Stimulated activated naive B cell treated with anti-CD40 and anti-IgM and Interleukin-4, amounts not matched to agents 10 μg/mL and 1 μg/mL and 100 μg/mL, for 72 hours (primary cell): ENCODE measurements around the gene B4GALT5.
A peak's percentile ranks its signal among the peaks of the same experiment; 100 is the strongest.
"Not testable (repeated sequence)": the region's sequence is repeated elsewhere in the genome, so short reads cannot be mapped to it uniquely, and the experiment has no call there.

Source experiments
- ATAC-seq, 2 donors: fragments of 150-1000 bp; cut with Tn5 transposase; replicated peaks; 2 replicates each; pipeline ENCODE4 v1.10.0; 2021; ENCODE audit warnings: moderate library complexity in 1 of 2
- DNase-seq: peaks from one replicate; pipeline ENCODE4 v3.0.0; 2021
- H3K27ac Mint-ChIP-seq: one replicate; pipeline ENCODE4 v1.8.0; 2022; ENCODE audit warnings: mild to moderate bottlenecking, mixed read lengths
- H3K27me3 Mint-ChIP-seq, 2 donors: one replicate each; pipeline ENCODE4 v1.8.0; 2022; ENCODE audit warnings: mixed read lengths in 2 of 2
- H3K36me3 Mint-ChIP-seq, 2 donors: one replicate each; pipeline ENCODE4 v1.8.0; 2022; ENCODE audit warnings: mixed read lengths in 2 of 2, mild to moderate bottlenecking in 1 of 2
- H3K4me1 Mint-ChIP-seq, 2 donors: one replicate each; pipeline ENCODE4 v1.8.0; 2022; ENCODE audit warnings: mixed read lengths in 2 of 2, mild to moderate bottlenecking in 1 of 2
- H3K4me3 Mint-ChIP-seq, 2 donors: one replicate each; pipeline ENCODE4 v1.8.0; 2022; ENCODE audit warnings: mild to moderate bottlenecking in 2 of 2, mixed read lengths in 2 of 2, moderate library complexity in 1 of 2
- H3K9me3 Mint-ChIP-seq, 2 donors: one replicate each; pipeline ENCODE4 v1.8.0; 2022; ENCODE audit warnings: mixed read lengths in 2 of 2, mild to moderate bottlenecking in 1 of 2

B4GALT5 gene

DNA sequence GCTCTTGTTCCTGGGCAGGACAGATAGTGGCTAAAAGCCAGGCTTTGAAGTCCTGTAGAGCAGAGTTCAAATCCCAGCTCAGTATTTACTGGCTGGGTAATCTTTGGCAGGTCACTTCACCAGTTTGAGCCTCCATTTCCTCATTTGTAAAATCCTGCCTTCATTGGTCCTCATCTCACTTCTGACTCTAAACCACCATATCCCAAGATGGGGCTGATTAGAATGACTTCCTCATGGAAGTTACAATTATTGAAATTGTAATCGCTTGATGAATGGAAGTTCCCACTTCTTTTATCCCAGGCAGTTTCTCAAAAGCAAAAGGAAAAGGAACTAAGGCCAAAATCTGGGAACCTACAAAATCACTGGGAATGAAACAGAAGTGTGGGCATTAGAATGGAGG lies 35.9 kb upstream of the B4GALT5 start:
- peaks cover 4 to 7% of the 10 kb centered on the region in 2 donors for H3K27me3 Mint-ChIP-seq
- ATAC-seq, result no peak
- H3K36me3 Mint-ChIP-seq, result no peaks in the 10 kb centered on the region
- H3K4me3 Mint-ChIP-seq, result no peak overlapping the region
- no peak for DNase-seq
- H3K27ac Mint-ChIP-seq, result no peak overlapping the region
- H3K4me1 Mint-ChIP-seq, result peaks cover 13 to 23% of the 10 kb centered on the region in 2 donors
- no peaks in the 10 kb centered on the region for H3K9me3 Mint-ChIP-seq

DNA sequence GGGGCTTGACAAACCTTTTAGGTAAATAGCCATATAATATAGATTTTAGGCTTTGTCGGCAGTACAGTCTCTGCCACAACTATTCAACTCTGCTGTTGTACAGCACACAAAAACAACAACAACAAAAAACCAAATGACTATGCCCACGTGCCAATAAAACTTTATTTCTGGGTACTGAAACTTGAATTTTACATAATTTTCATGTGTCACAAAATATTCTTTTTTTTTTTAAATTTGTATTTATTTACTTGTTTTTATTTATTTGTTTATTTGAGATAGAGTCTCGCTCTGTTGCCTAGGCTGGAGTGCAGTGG lies 34.8 kb upstream of the B4GALT5 start:
- Mint-ChIP-seq H3K27me3 (peaks cover 0 to 4% of the 10 kb centered on the region in 2 donors), H3K27ac (no peak overlapping the region), H3K4me3 (no peak overlapping the region)

DNA sequence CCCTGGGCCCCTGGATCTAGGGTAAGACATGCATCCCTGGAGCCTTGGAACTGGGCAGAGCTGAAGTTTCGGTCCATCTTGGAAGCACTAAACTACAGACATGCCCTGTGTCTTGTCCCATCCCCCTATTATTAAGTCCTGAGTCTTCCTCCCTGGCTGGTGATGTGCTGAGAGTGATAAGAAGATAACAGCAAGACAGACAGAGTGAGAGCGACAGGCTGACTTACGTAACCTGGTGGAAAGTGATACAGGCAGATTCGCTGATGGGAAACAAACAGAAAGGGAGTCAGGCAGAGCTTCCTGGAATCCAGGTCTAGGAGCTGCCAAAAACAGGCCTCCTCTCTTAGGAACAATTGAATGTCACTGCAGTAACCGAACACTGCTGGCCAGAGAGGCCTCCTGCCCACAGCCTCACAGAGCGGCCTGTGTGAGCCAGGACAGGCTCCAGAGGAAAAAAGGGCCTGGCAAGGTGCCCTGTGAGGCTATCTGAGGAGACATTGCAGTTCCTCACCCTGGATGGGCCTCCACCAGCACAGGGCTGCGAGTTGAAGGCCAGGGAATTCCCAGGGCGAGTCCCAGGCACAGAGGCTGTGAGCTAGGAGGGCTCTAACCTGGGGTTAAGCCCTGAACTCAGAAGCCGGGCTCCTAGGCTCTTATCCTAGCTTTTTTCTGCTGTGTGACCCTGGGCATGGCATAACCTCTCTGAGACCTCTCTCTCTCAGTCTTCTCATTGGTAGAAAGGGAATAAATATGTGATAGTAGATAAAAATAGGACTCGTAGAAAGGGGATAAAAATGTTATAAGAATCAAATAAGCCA lies 34.2 kb upstream of the B4GALT5 start:
- Mint-ChIP-seq H3K36me3 (no peaks in the 10 kb centered on the region), H3K9me3 (no peaks in the 10 kb centered on the region), H3K4me1 (peaks cover 13 to 23% of the 10 kb centered on the region in 2 donors), H3K27ac (no peak overlapping the region), H3K4me3 (no peak overlapping the region), H3K27me3 (peaks cover 0 to 4% of the 10 kb centered on the region in 2 donors)
- no peak for DNase-seq
- ATAC-seq, result peak in 1 of 2 donors; percentile 59

More for the DNA sequence above, 34.8 kb upstream of the B4GALT5 start:
- DNase-seq, result no peak
- Mint-ChIP-seq H3K36me3 (no peaks in the 10 kb centered on the region), H3K4me1 (peaks cover 13 to 23% of the 10 kb centered on the region in 2 donors), H3K9me3 (no peaks in the 10 kb centered on the region)
- ATAC-seq, result no peak

DNA sequence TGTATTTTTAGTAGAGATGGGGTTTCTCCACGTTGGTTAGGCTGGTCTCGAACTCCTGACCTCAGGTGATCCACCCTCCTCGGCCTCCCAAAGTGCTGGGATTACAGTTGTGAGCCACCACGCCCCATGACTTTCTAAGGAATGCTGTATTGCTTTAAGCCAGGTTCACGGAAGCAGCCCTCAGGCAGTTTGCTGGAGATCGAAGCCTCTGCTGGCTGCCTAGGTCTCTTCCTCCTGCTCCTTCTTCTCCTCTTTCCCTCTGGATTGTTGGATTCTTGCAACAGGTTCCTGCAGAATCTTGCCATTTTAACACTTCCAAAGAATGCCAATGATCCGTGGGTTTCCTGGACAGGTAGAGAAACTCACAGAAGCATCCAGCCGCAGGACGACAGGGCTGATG lies 29.3 kb upstream of the B4GALT5 start:
- no peaks in the 10 kb centered on the region for H3K9me3 Mint-ChIP-seq
- ATAC-seq (no peak), DNase-seq (no peak)
- no peak overlapping the region for H3K27ac Mint-ChIP-seq
- H3K4me3 Mint-ChIP-seq, result no peak overlapping the region
- peaks cover 4 to 10% of the 10 kb centered on the region in 2 donors for H3K4me1 Mint-ChIP-seq
- peaks cover 4 to 5% of the 10 kb centered on the region in 2 donors for H3K27me3 Mint-ChIP-seq
- H3K36me3 Mint-ChIP-seq, result no peaks in the 10 kb centered on the region

DNA sequence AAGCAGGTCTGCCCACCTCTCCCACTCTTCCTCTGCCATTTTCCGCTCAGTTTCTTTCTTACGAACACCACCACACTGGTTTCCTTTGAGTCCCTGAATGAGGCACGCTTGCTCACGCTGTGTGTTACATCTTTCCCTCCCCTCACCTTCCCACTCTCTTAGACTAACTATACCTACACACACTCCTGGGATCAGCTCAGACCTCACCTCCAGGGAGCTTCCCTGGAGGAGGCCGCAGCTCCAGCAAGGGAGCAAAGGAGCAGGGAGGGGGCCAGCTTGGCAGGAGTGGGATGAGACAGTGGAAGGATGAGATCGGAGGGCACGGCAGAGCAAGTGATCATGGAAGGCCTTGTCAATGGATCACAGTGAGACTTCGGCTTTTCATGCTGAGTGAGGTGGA lies 28.3 kb upstream of the B4GALT5 start:
- ATAC-seq (no peak), DNase-seq (no peak)
- H3K27ac Mint-ChIP-seq, result no peak overlapping the region
- H3K36me3 Mint-ChIP-seq, result no peaks in the 10 kb centered on the region
- H3K9me3 Mint-ChIP-seq, result no peaks in the 10 kb centered on the region
- no peak overlapping the region for H3K4me3 Mint-ChIP-seq
- peaks cover 5 to 15% of the 10 kb centered on the region in 2 donors for H3K4me1 Mint-ChIP-seq
- H3K27me3 Mint-ChIP-seq, result peaks cover 4 to 5% of the 10 kb centered on the region in 2 donors

DNA sequence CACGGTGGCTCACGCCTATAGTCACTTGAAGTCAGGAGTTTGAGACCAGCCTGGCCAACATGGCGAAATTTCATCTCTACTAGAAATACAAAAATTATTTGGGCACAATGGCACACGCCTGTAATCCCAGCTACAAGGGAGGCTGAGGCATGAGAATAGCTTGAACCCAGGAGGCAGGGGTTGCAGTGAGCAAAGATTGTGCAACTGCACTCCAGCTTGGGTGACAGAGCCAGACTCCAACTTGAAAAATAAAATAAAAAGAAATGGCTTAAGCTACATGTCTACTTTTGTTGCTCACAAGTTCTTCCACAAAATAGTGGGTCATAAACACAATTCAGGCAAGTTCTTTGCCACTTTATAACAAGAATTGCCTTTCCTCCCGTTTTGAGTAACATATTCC lies 27.1 kb upstream of the B4GALT5 start:
- Mint-ChIP-seq H3K4me1 (peaks cover 6 to 13% of the 10 kb centered on the region in 2 donors), H3K9me3 (no peaks in the 10 kb centered on the region), H3K36me3 (no peaks in the 10 kb centered on the region), H3K27ac (no peak overlapping the region), H3K27me3 (peaks cover 4 to 5% of the 10 kb centered on the region in 2 donors), H3K4me3 (no peak overlapping the region)
- ATAC-seq (no peak), DNase-seq (no peak)

DNA sequence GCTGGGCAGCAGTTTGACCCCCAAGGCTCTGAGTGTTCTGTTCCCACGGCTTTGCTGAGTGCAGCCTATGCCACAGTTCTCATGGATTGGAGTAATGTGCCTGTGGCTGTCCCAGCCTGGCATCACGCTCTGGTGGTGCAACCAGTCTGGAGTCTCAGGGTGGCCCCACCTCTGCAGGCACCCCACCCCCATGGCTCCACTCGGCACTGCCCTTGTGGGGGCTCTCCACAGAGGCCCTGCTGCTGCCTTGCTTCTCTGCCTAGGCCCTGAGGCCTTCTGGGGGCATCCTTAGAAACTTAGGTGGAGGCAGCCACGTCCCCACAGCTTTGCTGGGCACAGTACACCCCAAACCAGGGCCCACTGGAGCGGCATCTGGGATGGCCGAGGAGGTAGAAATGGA lies 25.4 kb upstream of the B4GALT5 start:
- Mint-ChIP-seq H3K4me1 (peaks cover 6 to 19% of the 10 kb centered on the region in 2 donors), H3K4me3 (no peak overlapping the region), H3K27me3 (peaks cover 4 to 5% of the 10 kb centered on the region in 2 donors), H3K27ac (no peak overlapping the region), H3K36me3 (no peaks in the 10 kb centered on the region), H3K9me3 (no peaks in the 10 kb centered on the region)
- DNase-seq (no peak), ATAC-seq (no peak)

DNA sequence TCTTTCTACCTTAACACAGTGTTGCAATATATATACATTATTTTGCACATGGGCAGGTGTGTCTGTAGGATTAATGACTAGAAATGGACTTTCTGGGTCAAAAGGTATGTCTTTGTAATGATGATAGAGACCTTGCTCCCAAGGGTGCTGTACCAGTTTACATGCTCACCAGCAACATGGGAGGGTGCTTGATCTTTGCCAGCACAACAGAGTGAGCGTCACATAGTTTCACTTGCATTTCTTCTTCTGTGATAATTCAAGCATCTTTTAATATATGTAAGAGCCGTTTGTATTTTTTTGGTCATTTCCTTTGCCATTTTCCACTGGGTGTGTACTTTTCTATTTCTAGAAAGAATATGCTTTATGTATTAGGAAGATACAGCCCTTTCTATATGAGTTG lies 23.6 kb upstream of the B4GALT5 start:
- Mint-ChIP-seq H3K27me3 (peaks cover 4 to 9% of the 10 kb centered on the region in 2 donors), H3K36me3 (no peaks in the 10 kb centered on the region), H3K4me3 (no peak overlapping the region), H3K9me3 (no peaks in the 10 kb centered on the region), H3K27ac (no peak overlapping the region), H3K4me1 (peaks cover 6 to 19% of the 10 kb centered on the region in 2 donors)
- no peak for DNase-seq
- ATAC-seq, result peak; percentile 63 to 75

DNA sequence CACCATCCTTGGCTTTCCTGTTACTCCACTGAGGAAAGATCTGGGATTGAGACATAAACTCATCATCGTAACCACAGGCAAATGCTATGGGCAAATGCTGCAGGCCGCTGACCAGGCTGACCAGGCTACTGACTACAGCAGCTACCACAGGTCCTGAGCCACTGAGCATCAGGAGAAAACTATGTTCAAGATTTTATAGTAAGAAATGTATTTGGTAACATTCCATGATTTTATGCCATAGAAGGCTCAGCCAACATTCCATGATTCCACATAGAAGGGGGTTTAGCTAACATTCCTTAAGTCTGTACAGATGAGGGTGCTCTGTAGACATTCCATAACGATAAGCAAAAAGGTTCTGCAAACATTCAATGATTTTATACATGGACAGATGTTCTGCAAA lies 16.1 kb upstream of the B4GALT5 start:
- Mint-ChIP-seq H3K4me1 (peaks cover 8 to 10% of the 10 kb centered on the region in 2 donors), H3K27ac (no peak overlapping the region), H3K36me3 (no peaks in the 10 kb centered on the region), H3K9me3 (peaks cover 0 to 3% of the 10 kb centered on the region in 2 donors), H3K4me3 (no peak overlapping the region), H3K27me3 (peaks cover 4 to 6% of the 10 kb centered on the region in 2 donors)
- DNase-seq, result no peak
- ATAC-seq, result no peak

DNA sequence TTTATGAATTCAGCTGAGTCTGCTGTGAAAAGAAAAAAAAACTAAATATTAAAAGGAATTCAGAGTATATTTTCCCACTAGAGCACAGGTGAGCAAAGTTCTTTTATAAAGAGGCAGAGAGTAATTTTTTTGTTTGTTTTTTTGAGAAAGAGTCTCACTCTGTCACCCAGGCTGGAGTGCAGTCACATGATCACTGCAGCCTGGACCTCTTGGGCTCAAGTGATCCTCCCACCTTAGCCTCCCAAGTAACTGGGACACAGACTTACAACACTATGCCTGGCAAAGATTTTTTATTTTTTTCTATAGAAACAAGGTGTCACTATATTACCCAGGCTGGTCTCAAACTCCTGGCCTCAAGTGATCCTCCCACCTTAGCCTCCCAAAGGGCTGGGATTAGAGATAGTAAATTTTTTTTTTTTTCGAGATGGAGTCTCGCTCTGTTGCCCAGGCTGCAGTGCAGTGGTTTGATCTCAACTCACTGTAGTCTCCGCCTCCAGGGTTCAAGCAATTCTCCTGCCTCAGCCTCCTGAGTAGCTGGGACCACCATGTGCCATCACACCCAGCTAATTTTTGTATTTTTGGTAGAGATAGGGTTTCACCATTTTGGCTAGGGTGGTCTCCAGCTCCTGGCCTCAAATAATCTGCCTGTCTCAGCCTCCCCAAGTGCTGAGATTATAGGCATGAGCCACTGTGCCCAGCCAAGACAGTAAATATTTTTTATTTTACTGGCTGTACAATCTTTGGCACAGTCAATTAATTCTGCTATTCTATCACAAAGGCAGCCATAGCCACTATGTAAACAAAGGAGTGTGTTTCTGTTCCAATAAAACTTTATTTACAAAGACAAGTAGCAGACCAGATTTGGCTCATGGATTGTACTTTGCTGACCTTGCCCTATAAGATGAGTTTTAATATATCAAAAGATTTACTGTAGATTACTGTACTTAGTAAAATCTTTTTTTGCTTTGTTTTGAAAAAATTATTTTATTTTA lies 14.5 kb upstream of the B4GALT5 start:
- ATAC-seq, result no peak
- no peaks in the 10 kb centered on the region for H3K36me3 Mint-ChIP-seq

DNA sequence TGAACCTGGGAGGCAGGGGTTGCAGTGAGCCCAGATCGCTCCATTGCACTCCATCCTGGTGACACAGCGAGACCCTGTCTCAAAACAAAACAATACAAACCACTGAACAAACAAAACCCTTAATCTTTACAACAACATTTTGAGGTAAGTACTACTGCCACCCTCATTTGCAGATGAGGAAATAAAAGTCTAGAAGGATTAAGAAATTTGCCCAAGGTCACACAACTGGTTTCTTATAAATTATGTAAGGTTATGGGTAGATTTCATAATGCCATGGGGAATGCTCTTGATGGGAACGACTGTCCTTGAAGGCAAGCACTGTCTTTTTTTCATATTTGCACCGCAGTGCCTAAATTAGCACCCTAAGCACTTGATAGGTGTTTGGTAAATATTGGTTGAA lies 13.8 kb upstream of the B4GALT5 start:
- Mint-ChIP-seq H3K4me1 (peaks cover 8 to 14% of the 10 kb centered on the region in 2 donors), H3K36me3 (no peaks in the 10 kb centered on the region), H3K27me3 (peaks cover 0 to 6% of the 10 kb centered on the region in 2 donors), H3K9me3 (peaks cover 0 to 3% of the 10 kb centered on the region in 2 donors), H3K27ac (no peak overlapping the region), H3K4me3 (no peak overlapping the region)
- ATAC-seq, result no peak
- DNase-seq, result no peak

More for the DNA sequence above, 14.5 kb upstream of the B4GALT5 start:
- Mint-ChIP-seq H3K27me3 (peaks cover 0 to 6% of the 10 kb centered on the region in 2 donors), H3K4me3 (no peak overlapping the region), H3K27ac (no peak overlapping the region), H3K4me1 (peaks cover 8 to 14% of the 10 kb centered on the region in 2 donors), H3K9me3 (peaks cover 0 to 3% of the 10 kb centered on the region in 2 donors)
- DNase-seq, result no peak

DNA sequence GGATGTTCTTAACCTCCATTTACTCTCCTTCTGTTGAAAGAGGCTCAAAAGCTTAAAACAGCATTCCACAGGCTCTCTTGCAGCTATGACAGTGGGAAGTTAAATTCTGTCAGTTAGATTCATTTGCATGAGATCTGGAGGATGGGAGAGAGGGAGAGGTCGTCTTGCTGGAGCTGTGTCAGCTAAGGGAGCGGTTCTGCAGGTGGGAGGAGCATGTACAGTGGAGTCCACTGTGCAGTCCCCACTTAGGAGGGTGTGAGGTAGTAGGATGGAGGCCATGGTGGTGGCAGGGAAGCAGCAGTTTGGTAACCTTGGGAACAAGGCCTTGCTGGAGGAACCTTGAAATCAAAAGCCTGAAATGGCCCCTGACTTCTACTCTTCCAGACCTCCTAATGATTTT lies 12.0 kb upstream of the B4GALT5 start:
- Mint-ChIP-seq H3K4me1 (peaks cover 8 to 14% of the 10 kb centered on the region in 2 donors), H3K4me3 (no peak overlapping the region), H3K36me3 (no peaks in the 10 kb centered on the region), H3K27ac (no peak overlapping the region), H3K9me3 (peaks cover 0 to 3% of the 10 kb centered on the region in 2 donors), H3K27me3 (peaks cover 0 to 6% of the 10 kb centered on the region in 2 donors)
- ATAC-seq (no peak), DNase-seq (no peak)

DNA sequence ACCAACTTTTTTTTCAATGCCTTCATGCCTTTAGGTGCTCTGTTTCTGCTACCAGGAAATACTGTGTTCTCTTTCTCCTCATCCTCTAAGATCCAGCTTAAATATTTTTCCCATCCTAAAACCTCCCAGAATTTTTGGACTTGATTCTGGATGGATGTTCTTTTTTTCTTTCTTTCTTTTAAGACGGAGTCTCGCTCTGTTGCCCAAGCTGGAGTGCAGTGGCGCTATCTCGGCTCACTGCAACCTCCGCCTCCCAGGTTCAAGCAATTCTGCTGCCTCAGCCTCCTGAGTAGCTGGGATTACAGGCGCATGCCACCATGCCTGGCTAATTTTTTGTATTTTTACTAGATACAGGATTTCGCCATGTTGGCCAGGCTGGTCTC lies 11.5 kb upstream of the B4GALT5 start:
- DNase-seq, H3K27ac Mint-ChIP-seq, H3K27me3 Mint-ChIP-seq, H3K4me3 Mint-ChIP-seq, H3K36me3 Mint-ChIP-seq, ATAC-seq, H3K9me3 Mint-ChIP-seq: not testable (repeated sequence)
- peaks cover 8 to 14% of the 10 kb centered on the region in 2 donors for H3K4me1 Mint-ChIP-seq

DNA sequence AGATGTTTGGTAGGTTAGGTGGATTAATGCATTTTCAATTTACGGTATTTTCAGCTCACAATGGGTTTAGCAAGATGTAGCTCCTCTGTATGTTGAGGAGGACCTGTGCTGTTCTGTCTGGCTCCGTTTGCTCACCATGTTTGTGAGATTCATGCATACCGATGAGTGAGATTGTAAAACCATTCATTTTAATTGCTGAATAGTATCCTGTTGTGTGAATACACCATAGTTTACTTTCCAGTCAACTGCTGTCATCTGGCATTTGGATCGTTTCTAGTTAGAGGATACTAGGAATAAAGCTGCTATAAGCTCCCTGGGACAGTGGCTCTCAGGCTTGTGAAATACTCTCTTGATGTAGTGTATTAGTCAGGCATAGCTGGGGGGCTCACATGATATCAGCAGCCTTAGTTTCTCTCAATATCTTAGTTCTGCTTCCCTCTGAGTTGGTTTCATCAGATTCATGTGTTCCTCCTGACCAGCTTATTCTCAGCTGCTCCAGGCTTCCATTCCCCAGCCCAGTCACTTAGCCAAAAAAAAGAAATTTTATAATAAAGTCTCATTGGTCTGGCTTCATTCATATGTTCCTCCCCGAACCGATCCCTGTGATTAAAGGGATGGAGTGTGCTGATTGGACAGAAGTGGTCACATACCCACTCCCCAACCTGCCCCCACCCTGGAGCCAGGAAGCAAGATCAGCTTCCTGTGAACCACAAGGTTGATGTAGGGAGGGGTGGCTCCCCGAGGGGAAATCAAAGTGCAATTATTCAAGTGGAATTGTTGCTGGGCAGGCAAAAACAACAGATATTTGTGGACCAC lies 10.9 kb upstream of the B4GALT5 start:
- Mint-ChIP-seq H3K36me3 (no peaks in the 10 kb centered on the region), H3K9me3 (peaks cover 0 to 3% of the 10 kb centered on the region in 2 donors), H3K27me3 (peaks cover 0 to 4% of the 10 kb centered on the region in 2 donors), H3K4me3 (no peak overlapping the region), H3K27ac (no peak overlapping the region), H3K4me1 (peaks cover 8 to 14% of the 10 kb centered on the region in 2 donors)
- DNase-seq (no peak), ATAC-seq (peak in 1 of 2 donors; percentile 43)
